ENCODE results near the gene USP8. TPM values are rescaled to one million over a fixed set of nuclear protein-coding genes. Genes with fewer than 3 reads are reported as not detected.
A peak's percentile ranks its signal among the peaks of the same experiment; 100 is the strongest.
"Not testable (repeated sequence)": the region's sequence is repeated elsewhere in the genome, so short reads cannot be mapped to it uniquely, and the experiment has no call there.

USP8 gene
- total RNA-seq, 6 donors from 2014 or later = 21.8 to 65.4 (median 53.2) TPM

GRCh38 chr15:50415752-50416404 is 8.3 kb upstream of the USP8 start:
- H3K4me1 ChIP-seq = no peaks in the 10 kb centered on the region
- ATAC-seq (ENCODE audit: low FRiP score in 2 of 2) (no peak), DNase-seq (no peak)
- H3K27me3 ChIP-seq = no peaks in the 10 kb centered on the region
- 41 to 55% methylated on average over 3 of the region's 3 CpGs for WGBS, 2 donors
- H3K4me3 ChIP-seq = no peak overlapping the region
- TF ChIP-seq CTCF (IDR thresholded peaks at IDR 0.05) (no peak), POLR2AphosphoS5 (IDR thresholded peaks at IDR 0.05) (no peak), EP300 (IDR thresholded peaks at IDR 0.05) (no peak), POLR2A (IDR thresholded peaks at IDR 0.05) (no peak)
- no peak overlapping the region for H3K27ac ChIP-seq
- H3K36me3 ChIP-seq = no peaks in the 10 kb centered on the region
- no peaks in the 10 kb centered on the region for H3K9me3 ChIP-seq

- H3K4me3 ChIP-seq = no peak overlapping the region
- no peak overlapping the region for H3K27ac ChIP-seq
- WGBS, 2 donors = 90 to 94% methylated on average over 1 of the region's 1 CpG
- TF ChIP-seq CTCF (IDR thresholded peaks at IDR 0.05) (no peak), POLR2A (IDR thresholded peaks at IDR 0.05) (no peak), EP300 (IDR thresholded peaks at IDR 0.05) (no peak), POLR2AphosphoS5 (IDR thresholded peaks at IDR 0.05) (no peak)
- ATAC-seq (ENCODE audit: low FRiP score in 2 of 2) (no peak), DNase-seq (no peak)
- H3K4me1 ChIP-seq = no peaks in the 10 kb centered on the region
- no peaks in the 10 kb centered on the region for H3K36me3 ChIP-seq
- no peaks in the 10 kb centered on the region for H3K27me3 ChIP-seq
- H3K9me3 ChIP-seq = no peaks in the 10 kb centered on the region
Observed at GRCh38 chr15:50416890-50417289, 7.3 kb upstream of the USP8 start.

DNA sequence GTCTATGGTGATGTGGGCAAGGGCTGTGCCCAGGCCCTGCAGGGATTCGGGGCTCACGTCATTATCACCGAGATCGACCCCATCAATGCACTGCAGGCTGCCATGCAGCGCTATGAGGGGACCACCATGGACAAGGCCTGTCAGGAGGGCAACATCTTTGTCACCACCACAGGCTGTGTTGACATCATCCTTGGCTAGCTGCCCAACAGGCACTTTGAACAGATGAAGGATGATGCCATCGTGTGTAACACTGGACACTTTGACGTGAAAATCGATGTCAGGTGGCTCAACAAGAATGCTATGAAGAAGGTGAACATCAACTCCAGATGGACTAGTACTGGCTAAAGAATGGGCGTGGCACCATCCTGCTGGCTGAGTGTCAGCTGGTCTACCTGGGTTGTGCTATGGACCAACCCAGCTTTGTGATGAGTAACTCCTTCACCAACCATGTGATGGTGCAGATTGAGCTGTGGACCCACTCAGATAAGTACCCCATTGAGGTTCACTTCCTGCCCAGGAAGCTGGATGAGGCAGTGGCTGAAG is 6.1 kb upstream of the USP8 start:
- ATAC-seq (ENCODE audit: low FRiP score in 2 of 2) = no peak
- Histone ChIP-seq H3K4me3 (no peak overlapping the region), H3K9me3 (no peaks in the 10 kb centered on the region), H3K4me1 (no peaks in the 10 kb centered on the region), H3K36me3 (no peaks in the 10 kb centered on the region), H3K27ac (no peak overlapping the region), H3K27me3 (no peaks in the 10 kb centered on the region)
- 90 to 95% methylated on average over 9 of the region's 9 CpGs for WGBS, 2 donors
- DNase-seq = no peak
- TF ChIP-seq POLR2A (IDR thresholded peaks at IDR 0.05) = no peak
- no peak for TF ChIP-seq POLR2AphosphoS5 (IDR thresholded peaks at IDR 0.05)
- TF ChIP-seq EP300 (IDR thresholded peaks at IDR 0.05) = no peak
- no peak for TF ChIP-seq CTCF (IDR thresholded peaks at IDR 0.05)

DNA sequence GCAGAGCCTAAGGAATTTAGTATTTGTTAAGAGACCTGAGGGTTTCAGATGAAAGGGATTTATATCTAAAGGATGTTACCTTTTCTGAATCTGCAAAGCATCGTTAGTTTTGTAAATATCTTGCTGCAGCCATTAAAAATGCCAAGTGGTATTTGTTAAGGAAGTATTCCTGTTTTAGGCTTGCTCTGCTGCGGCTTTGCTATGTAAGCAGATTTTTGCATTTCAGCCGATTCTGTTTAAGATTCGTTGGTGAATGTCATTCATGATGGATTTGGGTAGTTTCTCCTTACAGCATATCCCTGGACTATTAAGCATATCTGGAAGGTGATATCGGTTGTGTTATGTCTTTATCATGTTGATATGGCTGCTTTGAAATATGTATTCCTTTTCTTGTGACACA is 1.0 kb downstream of the USP8 start:
- H3K4me3 ChIP-seq = peak overlapping the region; percentile 49 to 81 (median 64)
- no peak for ATAC-seq (ENCODE audit: low FRiP score in 2 of 2)
- no peaks in the 10 kb centered on the region for H3K9me3 ChIP-seq
- DNase-seq = no peak
- no peak for TF ChIP-seq POLR2A (IDR thresholded peaks at IDR 0.05)
- no peak for TF ChIP-seq EP300 (IDR thresholded peaks at IDR 0.05)
- TF ChIP-seq CTCF (IDR thresholded peaks at IDR 0.05) = no peak
- no peak for TF ChIP-seq POLR2AphosphoS5 (IDR thresholded peaks at IDR 0.05)
- H3K27me3 ChIP-seq = no peaks in the 10 kb centered on the region
- H3K36me3 ChIP-seq = peaks cover 0 to 3% (median 0%) of the 10 kb centered on the region in 4 donors
- peaks cover 19 to 43% (median 22%) of the 10 kb centered on the region in 4 donors for H3K4me1 ChIP-seq
- peak overlapping the region in 3 of 4 donors; percentile 86 to 95 (median 91) for H3K27ac ChIP-seq
- 13 to 18% methylated on average over 5 of the region's 5 CpGs for WGBS, 2 donors

DNA sequence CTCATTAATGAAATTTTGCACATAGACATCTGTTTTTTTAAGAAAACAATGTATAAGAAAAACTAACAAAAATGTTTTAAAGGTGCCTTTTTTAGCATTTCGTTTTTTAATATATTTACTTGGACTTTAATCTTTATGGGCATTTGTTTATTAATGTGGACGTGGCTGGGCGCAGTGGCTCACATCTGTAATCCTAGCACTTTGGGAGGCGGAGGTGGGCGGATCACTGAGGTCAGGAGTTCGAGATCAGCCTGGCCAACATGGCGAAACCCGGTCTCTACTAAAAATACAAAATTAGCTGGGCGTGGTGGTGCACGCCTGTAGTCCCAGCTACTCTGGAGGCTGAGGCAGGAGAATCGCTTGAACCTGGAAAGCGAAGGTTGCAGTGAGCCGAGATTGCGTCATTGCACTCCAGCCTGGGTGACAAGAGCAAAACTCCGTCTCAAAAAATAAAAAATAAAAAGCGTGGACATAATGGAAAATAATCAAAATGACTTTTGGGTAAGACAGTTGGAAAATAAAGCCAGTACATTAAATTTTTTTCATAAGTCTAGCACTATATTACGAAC is 1.6 kb downstream of the USP8 start:
- 88 to 89% methylated on average over 17 of the region's 17 CpGs for WGBS, 2 donors
- not testable (repeated sequence) for H3K27me3 ChIP-seq; H3K36me3 ChIP-seq; DNase-seq; H3K9me3 ChIP-seq; ATAC-seq (ENCODE audit: low FRiP score in 2 of 2)
- peaks cover 19 to 46% (median 23%) of the 10 kb centered on the region in 4 donors for H3K4me1 ChIP-seq
- H3K27ac ChIP-seq = peak overlapping the region in 2 of 4 donors; percentile 91 to 95
- peak overlapping the region in 3 of 4 donors; percentile 60 to 81 (median 68) for H3K4me3 ChIP-seq
